IPS DF 4.7 (cell line): ENCODE measurements around the gene FHL3.
"Not testable (repeated sequence)": the region's sequence is repeated elsewhere in the genome, so short reads cannot be mapped to it uniquely, and the experiment has no call there.

ENCODE experiments used
- DNase-seq: peaks from one replicate; pipeline ENCODE4 v3.0.0-alpha.2; 2013; ENCODE audit warnings: low spot score; ENCODE audit errors: extremely low read depth

FHL3 gene

DNA sequence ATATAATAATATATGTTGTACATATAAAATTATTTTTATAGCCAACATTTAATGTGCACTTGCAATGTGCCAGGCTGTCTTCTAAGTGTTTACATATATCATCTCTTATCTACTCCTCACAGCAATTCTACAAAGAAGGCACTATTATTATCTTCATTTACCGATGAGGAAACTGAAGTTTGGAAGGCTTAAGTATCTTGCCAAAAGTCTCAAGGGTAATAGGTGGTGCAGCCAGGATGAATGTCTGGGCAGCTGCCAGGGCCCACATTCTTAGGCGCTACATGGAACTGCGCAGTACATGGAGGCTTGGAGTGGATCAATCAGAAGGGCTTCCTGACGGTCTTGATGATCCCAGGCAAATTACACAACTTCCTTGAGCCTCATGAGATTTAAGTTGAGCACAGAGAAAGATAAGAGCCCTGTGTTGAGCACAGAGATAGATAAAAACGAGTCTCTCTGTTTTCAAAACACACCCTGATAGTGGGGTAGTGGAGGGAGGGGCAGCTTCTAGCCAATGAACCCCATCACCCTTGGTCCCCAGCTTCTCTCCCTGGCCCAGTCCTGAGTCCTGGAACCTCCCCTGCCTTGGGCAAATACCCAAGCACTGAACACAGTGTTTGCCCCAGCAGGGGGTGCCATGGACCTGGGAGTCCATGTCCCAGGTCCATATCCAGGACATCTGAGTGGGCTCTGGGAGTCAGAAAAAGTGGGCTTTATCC, 32.1 kb upstream of the FHL3 start:
- no peak for DNase-seq

DNA sequence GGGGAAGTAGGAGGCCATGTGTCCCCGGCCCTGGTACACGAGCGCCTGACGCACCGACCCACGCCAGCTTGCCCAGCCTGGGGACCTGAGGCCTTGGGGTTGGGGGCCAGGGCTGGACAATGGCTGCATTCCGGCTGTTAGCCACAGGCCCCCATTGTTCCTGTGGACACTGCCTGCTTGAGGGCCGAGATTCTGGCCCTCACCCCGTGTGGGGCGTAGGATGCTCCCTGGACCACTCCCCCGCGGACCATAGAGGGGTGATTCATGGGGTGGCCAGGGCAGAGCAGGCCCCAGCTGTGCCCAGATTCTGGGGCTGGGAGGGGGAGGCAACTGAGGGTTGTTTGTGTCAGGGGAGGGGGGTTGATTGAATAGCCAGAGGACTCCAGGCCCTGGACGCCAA, 29.6 kb upstream of the FHL3 start:
- DNase-seq: no peak

DNA sequence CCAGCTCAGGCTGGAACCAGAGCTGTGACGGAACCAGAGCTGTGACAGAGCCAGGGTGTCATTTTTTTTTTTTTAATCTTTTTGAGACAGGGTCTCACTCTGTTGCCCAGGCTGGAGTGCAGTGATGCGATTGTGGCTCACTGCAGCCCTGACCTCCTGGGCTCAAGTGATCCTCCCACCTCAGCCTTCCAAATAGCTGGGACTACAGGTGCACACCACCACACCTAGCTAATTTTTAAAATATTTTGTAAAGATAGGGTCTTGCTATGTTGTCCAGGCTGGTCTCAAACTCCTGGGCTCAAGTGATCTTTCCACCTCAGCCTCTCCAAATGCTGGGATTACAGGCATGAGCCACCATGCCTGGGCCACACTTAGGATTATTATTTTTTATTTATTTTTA, 27.7 kb upstream of the FHL3 start:
- not testable (repeated sequence) for DNase-seq

DNA sequence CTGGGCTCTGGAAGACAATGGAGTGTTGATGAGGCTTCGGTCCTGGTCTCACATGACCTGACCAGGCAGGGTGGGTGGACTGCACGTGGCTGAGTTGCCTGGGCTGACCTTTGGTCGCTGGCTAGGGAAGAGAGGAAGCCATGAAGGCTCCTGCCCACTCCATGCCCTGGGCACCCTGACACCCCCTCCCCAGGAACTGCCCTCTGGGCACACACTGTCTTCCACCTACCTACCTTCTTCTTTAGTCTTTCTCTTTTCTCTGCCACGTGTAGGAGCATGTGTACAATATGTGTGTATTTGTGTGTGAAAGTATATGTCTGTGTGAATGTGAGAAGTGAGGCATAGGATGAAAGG, 26.2 kb upstream of the FHL3 start:
- DNase-seq: no peak

DNA sequence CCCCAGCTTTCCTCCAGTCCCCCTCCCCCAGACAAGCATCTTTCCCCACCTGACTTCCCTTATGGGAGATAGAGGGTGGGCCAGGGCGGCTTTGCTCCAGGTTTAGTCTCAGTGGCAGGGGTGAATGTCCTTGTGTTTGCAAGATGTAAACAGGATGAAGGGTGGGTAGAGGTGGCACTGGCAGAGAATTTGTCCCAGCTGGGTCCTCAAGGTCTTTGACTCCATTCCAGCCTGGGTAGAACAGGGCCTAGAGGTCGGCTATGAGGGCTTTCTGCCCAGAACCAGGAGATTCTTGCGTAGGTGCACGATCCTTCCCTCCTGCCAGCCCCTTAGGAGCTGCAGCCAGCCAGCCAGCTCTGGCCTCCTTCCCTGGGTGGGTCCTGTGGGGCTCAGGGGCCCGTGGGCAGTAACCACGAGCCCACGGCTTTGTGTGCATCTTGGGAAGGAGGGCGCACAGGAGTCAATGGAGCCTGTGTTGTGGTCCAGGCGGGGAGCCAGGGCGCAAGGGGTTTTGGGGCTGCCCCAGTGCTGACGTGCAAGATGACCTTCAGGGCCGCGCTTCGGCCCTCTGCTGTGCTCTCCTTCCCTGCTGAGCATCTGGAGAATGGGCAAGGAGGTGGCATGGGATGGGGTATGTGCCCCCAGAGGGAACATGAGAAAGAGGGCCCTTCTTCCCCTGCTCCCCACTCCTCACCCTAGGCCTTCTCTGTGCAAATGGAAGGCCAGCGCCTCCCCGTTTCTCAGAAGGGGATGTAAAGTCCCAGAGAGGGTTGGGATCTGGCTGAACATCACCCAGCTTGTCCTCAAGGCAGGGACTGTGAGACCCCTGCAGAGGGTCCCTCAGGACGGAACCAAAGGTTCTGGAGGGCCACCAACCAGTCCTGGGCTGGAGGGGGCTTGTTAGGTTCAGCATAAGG, 25.5 kb upstream of the FHL3 start:
- no peak for DNase-seq

DNA sequence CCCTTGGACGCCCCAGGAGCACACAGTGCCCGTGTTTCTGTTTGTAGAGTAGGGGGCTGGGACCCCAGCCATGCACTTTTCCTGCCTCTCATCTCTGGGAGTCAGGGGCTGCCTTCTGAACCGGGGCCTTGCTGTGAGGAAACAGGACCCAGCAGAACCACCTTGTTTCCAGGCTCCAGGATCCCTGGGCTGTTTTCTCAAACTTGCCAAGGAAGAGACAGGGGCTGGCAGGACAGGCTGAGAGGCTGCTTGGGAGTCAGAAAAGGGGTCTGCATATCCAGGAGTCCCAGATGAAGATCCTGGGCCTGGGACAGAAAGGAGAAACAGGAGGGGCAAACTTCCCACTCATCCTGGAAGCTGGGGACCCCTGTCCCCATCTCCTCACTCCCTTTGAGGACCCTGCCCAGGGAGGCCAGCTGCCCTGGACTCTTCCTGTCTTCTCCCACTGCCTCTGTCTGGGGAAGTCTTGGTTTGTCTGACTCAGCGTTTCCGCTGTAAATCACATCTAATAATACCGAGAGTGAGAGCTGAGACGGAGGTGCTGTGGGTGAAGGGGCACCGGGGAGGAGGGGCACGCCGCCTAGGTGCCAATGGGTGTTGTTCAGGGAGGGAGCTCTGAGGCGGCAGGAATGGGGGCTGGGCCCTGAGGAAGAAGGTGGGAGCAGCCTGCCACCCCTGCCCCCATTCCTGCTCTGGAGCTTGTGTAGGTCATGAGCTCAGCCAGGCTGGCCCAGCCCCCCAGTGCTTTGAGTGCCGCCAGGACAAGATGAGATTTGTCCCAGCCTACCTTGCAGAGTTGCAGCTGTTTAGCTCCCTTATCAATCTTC, 24.6 kb upstream of the FHL3 start:
- no peak for DNase-seq

DNA sequence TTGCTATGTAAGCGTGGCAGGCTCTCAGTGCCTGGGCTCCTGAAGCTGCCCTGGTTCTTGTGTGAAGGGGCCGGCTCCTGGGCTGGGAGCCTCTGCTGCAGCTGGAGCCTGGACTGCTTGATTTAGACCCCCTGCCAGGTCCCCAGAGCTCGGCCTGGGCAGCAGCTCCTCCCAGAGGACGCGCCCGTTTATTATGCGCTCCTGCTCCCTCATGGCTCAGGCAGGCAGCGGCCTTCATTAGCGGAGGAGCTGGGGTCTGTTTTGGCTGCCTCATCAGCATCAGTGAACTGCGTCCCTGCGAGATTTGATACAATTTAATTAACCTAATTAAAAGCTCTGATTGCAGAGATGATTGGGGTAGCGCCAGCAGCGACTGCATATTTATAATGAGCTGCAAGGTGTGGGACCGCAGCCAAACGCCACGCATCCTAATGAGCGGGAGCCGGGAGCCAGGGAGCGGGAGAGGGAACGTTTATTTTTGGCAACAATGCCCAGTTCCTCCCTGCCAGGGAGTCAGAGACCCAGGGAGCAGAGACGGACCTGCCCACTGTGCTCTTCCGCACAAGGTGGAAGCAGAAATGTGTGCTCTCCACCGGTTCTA, 23.9 kb upstream of the FHL3 start:
- no peak for DNase-seq

DNA sequence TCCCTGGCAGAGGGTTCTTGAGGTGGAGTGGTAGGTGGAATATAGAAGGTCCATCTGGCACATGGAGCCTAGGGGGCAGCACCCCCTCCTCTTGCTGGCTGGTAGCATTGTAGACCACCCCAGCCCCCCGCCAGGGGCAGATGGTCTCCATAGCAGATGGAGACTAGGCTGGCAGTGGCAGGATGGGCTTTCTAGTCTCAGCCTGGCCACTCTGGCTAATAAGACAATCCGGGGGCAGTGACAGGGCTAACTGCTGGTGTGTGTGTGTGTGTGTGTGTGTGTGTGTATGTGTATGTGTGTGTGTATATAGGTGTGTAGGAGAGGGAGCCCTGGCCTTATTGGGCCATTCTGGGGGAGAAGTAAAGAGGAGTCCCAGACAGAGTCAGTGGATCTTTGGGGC, 23.4 kb upstream of the FHL3 start:
- DNase-seq: no peak

DNA sequence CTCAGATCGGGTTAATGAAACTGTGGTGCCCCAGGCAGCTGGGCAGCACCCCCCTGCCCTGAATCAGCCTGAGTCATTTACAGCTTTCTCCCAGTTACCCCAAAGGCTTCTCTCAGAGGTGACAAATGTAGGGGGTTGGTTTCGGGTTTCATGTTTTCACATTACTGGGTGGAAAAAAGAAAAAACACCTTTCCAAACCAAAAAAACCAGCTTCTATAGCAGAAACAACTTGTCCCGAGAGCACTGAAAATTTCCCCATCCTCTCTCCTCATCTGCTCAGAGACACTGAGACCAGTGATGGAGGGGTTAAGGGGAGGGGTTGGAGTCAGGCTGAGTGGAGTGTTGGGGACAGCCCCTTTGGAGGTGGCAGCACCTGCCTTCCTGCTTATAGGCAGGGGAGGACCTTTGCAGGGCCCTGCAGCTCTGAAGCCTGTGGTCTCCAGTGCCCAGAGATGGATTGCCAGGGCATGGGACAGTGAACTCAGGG, 22.8 kb upstream of the FHL3 start:
- no peak for DNase-seq

DNA sequence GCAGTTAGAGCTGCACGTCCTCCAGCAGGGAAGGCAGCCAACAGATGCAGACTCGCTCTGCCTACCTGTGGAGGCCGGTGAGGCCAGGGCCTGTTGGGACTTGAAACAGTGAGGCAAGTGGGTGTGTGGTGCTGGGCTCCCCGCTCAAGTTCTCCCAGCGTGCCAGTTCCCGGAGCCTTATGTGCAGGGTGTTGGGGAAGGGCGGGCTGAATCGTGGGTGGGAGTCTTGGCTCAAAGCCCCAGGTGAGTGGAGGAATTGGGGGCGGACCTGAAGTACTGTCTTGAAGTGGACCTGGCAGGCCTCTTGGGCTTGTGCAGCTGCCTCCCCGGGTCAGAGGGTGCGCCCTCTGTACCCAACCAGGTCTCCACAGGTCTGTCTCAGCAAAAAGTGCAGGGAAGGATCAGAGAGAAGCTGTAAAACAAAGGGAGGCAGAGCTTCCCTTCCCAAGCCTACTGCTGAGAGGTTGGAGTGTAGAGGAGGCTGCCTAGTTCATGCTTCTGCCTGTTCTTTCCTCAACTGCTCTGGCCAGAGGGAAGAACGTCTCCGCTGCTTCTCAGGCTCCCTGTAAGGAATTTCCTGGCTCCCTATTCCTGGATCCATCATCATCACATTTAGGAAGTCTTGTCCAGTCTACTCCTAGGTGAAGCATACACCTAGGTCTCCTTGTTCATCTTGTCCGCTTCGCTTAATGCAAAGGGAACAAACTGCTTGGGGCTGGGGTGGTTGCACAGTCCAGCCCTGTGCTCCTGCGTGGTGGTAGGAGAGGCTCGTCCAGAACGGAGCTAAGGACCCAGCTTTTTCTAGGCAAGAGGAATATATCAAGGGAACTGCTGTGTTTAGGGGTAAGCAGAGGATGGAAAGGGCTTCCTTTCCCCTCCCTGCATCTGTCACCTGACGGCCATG, 22.1 kb upstream of the FHL3 start:
- DNase-seq: no peak

DNA sequence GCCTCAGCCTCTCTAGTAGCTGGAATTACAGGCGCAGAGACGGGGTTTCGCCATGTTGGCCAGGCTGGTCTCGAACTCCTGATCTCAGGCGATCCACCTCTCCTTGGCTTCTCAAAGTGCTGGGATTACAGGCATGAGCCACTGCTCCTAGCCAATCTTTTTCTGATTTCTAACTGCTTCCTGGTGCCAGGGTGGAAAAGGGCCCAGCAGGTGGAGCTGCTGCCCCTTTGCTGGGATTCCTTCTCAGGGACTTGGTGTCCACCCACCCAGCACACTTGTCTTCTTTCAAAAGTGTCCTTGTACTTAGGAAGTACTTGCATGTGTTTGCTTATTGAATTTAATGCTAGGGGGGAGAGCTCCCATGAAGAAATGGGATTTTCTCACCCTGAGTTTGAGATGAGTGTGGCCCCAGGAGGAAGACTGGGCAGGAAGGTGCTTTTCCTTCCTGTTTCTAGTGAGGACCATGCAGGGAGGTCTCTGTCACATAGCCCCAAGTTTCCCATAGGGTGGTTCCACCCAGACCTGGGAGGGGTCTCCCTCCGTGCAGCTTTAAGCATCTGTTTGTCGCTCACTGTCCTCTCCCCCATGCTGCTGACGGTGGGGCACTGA, 21.4 kb upstream of the FHL3 start:
- DNase-seq: no peak

DNA sequence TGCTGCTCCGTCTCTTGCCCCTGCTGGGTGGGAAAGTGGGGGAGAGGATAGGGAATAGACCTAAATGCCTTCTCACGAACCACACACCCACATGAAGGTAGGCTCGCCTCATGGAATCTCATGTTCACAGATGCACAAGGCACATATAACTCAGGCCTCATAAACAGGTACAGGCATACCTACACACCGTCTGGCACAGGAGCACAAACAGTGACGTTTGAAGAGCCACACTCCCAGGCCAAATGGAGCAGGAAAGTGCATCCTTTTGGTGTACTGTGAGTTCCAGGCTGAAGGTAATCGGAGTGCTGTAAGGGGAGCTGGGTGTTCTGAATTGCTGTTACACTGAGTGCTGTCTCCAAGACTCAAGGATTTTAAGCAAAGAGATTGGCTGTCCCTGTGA, 20.4 kb upstream of the FHL3 start:
- no peak for DNase-seq

DNA sequence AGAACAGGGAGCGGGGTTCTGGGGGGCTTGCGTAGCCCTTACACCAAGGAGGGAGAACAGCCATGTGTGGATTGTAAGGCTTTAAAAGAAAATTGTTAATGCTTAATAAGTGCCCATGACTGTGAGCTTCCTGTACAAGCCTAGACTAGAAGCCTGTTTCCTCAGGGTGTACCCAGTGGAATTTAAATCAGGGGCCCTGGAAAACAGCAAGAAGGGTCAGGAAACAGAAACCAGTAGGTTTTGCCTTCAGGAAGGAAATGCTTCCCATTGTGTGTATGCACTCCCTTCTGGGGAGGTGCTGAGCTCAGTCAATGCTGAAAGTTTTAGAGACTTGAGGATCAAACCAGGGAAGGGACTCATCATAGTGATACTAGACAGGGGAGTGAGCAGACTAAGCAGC, 19.9 kb upstream of the FHL3 start:
- DNase-seq: no peak

DNA sequence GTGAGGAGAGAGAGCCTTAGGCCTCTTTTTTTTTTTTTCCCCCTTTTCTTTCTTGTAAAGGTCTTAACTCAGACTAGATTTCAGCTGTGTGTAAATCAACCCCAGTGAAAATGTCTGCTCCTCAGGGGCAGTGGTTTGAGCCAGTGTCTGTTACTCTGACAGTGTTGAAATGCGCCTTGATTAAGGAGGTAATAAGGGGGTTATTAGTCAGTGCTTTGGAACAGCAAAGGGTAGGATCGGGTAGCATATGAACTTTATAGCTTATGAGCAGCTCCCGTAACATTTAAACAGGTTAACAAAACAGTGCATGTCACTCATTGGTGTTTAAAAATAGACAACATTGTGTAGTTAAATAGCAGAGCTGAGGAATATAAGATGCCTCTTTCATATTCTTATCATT, 17.5 kb upstream of the FHL3 start:
- no peak for DNase-seq

DNA sequence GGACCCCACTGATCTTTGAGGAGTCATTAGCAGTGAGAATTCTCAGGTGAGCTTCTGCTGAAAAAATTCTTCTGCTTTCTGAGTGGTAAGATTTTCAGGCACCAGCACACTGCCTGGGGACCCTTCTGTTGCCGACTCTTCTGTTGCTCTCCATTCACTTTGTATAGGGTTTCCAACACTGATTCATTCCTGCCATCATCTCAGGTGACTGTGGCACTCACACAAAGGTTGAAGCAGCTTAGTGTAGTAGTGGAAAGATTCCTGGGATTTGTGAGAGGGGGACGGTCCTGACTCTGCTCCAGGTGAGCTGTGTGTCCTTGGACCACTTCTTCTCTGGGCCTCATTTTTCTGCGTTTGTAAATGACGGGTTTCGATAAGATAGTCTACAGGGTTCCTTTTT, 16.7 kb upstream of the FHL3 start:
- DNase-seq: no peak

DNA sequence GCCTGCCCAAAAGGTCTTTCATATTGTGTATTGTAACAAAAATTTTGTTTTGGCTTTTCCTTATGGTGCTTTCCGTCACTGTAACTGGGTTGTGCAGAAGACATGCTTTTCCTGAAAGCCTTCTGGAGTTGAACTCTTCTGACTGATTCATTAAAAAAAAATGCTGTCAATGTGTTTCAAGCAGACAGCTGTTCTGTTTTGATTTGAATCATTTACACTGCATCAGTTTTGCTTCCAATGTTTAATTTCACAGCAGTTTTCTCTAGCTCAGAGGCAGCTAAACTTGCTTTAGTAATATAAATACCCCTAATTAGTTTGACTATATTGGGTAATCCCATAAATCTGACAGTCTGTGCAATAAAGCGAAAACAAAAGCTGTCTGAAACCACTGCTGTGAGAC, 15.1 kb upstream of the FHL3 start:
- no peak for DNase-seq

DNA sequence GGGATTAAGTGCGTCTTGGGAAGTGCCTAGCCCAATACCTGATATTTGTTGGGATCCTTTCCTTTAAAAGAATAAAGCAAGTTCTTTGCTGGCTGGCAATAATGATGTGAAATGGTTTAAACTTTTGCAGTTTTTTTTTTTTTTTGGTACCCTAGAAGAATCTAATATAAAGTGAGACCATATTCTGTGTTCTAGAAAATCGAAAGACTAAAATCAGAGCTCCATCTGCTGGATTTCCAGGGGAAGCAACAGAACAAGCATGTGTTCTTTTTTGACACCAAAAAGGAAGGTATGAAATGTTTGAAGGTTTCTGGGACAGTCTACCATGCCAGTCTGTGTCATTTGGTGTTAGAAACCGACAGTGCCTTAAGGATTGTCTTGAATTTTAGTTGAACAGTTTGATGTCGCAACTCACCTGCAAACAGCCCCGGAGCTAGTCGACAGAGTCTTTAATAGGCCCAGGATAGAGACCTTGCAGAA, 13.6 kb upstream of the FHL3 start:
- no peak for DNase-seq

DNA sequence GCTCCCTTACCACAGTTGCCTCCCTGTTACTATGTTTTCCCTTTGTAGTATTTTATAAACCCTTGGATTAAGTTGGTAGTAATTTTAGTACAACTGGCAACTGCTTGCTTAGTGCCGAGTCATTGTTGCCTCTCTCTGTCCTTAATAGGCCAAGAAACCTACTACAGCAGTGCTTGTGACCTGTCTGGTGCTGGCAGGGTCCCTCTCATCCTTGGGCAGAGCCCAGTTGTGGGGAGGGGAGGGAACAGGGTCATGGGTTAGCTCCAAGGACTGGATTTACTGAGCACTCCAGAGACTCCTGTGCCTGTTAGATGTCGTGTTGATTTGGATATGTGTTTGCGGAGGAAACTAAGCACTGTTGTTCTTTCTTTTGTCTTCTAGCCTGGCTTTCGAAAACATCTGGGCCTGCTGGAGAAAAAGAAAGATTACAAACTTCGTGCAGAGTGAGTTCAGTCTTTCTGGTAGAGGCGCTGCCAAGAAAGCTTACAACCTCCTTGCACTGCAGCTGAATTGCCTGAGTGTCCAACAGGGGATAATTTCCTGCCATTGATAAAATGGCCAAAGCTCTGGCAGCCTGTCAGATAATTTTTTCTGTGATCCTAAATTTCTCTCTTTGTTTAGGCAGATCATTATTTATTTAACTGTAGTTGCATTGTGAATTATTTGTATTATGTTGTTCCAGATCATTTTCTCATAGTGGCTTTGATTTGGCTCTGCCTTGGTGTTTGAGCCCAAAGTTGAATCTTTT, 10.8 kb upstream of the FHL3 start:
- DNase-seq: no peak

DNA sequence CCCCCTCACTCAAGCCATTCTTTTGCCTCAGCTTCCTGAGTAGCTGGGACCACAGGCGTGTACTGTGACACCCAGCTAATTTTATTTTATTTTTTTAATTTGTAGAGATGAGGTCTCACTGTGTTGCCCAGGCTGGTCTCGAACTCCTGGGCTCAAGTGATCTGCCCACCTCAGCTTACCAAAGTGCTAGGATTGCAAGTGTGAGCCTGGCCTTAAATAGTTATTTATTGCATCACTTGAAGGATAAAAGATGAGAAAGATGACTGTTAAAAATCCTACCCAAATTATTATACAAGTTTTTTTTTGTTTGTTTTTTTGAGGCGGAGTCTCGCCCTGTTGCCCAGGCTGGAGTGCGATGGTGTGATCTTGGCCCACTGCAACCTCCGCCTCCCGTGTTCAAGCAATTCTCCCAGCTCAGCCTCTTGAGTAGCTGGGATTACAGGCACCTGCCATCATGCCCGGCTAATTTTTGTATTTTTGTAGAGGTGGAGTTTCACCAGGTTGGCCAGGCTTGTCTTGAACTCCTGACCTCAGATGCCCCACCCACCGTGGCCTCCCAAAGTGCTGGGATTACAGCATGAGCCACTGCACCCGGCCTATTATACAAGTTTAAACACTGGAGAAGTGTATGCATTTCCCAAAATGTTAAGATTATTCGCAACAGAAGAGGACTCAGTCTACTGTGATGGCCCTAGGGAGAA, 9.6 kb upstream of the FHL3 start:
- no peak for DNase-seq
